Heart left ventricle (tissue), 16 donors: ENCODE results near the gene IDUA. TPM values are rescaled to one million over a fixed set of nuclear protein-coding genes. Genes with fewer than 3 reads are reported as not detected.
A peak's percentile ranks its signal among the peaks of the same experiment; 100 is the strongest.
"Not testable (repeated sequence)": the region's sequence is repeated elsewhere in the genome, so short reads cannot be mapped to it uniquely, and the experiment has no call there.

ENCODE experiments used
- ATAC-seq, 4 donors: fragments of 200-7000 bp; cut with Tn5 transposase; one replicate each; pipeline ENCODE4 v1.9.1; 2020 to 2022; ENCODE audit warnings: moderate library complexity in 4 of 4, mild to moderate bottlenecking in 3 of 4, moderate number of reproducible peaks in 1 of 4
- DNase-seq, 5 donors: peaks; one replicate each; pipeline ENCODE4 v3.0.0-alpha.2; 2020
- H3K27ac ChIP-seq, 12 donors: fragments of 200-600 bp; sonication (generic) in 4 of 12; one replicate each; pipeline versions ENCODE4 v1.5.0 to v1.8.0; 2016 to 2022; ENCODE audit warnings: mild to moderate bottlenecking in 2 of 12
- H3K27me3 ChIP-seq, 9 donors: fragments of 200-600 bp; sonication (generic) in 2 of 9; one replicate each; pipeline versions ENCODE4 v1.5.1 to v1.8.0; 2016 to 2022; ENCODE audit warnings: mild to moderate bottlenecking in 3 of 9
- H3K36me3 ChIP-seq, 9 donors: fragments of 200-600 bp; sonication (generic) in 2 of 9; one replicate each; pipeline versions ENCODE4 v1.5.0 to v1.8.0; 2018 to 2022; ENCODE audit warnings: mild to moderate bottlenecking in 2 of 9
- H3K4me1 ChIP-seq, 12 donors: fragments of 200-600 bp; sonication (generic) in 4 of 12; one replicate each; pipeline versions ENCODE4 v1.5.0 to v1.8.0; 2016 to 2022; ENCODE audit warnings: mild to moderate bottlenecking in 3 of 12
- H3K4me3 ChIP-seq, 12 donors: fragments of 200-600 bp; sonication (generic) in 4 of 12; one replicate each; pipeline versions ENCODE4 v1.5.0 to v1.8.0; 2017 to 2022; ENCODE audit warnings: mild to moderate bottlenecking in 9 of 12, moderate library complexity in 4 of 12
- H3K9me3 ChIP-seq, 12 donors: fragments of 200-600 bp; sonication (generic) in 4 of 12; one replicate each; pipeline versions ENCODE4 v1.5.0 to v1.8.0; 2016 to 2022; ENCODE audit warnings: mild to moderate bottlenecking in 1 of 12
- POLR2A ChIP-seq, 2 donors: fragments of 450-650 bp; IDR thresholded peaks; one replicate each; pipeline ENCODE4 v1.6.1; 2017; ENCODE audit warnings: antibody characterized with exemption in 2 of 2, mild to moderate bottlenecking in 2 of 2, moderate library complexity in 2 of 2
- WGBS, 4 donors: extraction: QIAGEN DNeasy Blood & Tissue Kit in 2 of 4; methylation state at CpG; one replicate each; pipeline versions ENCODE4 v1.1.5 to v1.1.7; 2013 to 2018; 5-methylcytosine and 5-hydroxymethylcytosine counted together
- intact Hi-C, 10 donors: fragments of 100-400 bp; cut with DNase I; formaldehyde crosslinking; loops; one replicate each; pipeline versions ENCODE4 v1.11.1 to v1.14.2; 2022
- polyA plus RNA-seq, 2 donors: library from polyadenylated mRNA; stranded (reverse); fragments of 200-250 nt; gene quantifications; one replicate each; pipeline ENCODE4 v1.2.3, GENCODE V29; 2013
- total RNA-seq, 9 donors: library from RNA; depleted of rRNA in 2 of 9; stranded (reverse); fragments of >200 nt in 2 of 9; fragmentation: NEBNext Ultra II Directional in 3 of 9; extraction: Animal tissue kit (Norgen Biotek cat#: 25700) in 3 of 9; gene quantifications; one replicate each; pipeline versions ENCODE4 v1.1.0 to v1.2.4, GENCODE V29; 2016 to 2023
- TF ChIP-seq, protein P1 (sequence below), 12 donors: fragments of 200-600 bp; sonication (generic) in 4 of 12; IDR thresholded peaks; one replicate each; pipeline versions ENCODE4 v1.5.0 to v1.8.0; 2018 to 2022; ENCODE audit warnings: antibody characterized with exemption in 12 of 12, mild to moderate bottlenecking in 5 of 12
- donor health status: ischemic (EF 13 %, LVEDD 7.1; RV severe dilation, severe dysfunction).
- donor health status: healthy with polysubstance abuse.
- donor health status: DM: no; HTN: yes; CAD: no.
- donor health status: DM: no; HTN: no; CAD: no.
- donor health status: ischemic (EF 25% LVEDD 6.9; RV normal size, moderate dysfunction).
- donor health status: ischemic (EF 25% LVEDD 5.7; RV mildly dilated, moderate dysfunction).
- donor health status: healthy.
- donor health status: DM: yes; HTN: yes; CAD: no.
- donor health status: ischemic (EF 35%, LVEDD 5.7; RV mildly dilated, moderate dysfunction).
- donor health status: nonischemic (EF 11% LVEDD 7.7; RV severe dilation, severe dysfunction).
- donor health status: DM: yes; HTN: yes; CAD: no.
- donor health status: PGD.
- donor health status: ischemic (EF 29% LVEDD 5.4; RV normal size, mild dysfunction).
- donor health status: nonischemic (EF 23%, LVEDD 6.1; RV moderate dilation, normal function).

IDUA gene
- total and polyA plus RNA-seq, 11 donors, result 3.2 to 17.4 (median 6.8) TPM

DNA sequence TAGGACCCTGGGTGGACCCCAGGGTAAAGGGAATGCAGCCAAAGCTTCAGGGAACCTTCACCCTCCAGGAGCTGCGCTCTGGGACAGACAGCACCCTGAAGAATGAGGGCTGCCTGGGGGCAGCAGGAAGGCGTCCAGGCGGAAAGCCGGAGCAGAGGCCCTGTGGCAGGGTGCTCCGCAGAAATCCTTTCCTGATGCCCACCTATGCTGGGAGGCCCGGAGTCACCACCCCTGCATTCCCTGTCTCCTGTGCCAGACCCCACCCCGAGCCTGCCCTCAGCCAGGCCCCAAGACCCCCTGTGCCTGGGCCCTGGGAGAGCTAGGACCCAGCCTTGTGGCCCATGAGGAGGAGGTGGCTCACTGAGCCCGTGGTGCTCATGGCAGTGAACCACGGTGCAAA, 12.2 kb upstream of the IDUA start:
- H3K27me3 ChIP-seq, result no peaks in the 10 kb centered on the region
- DNase-seq, result peak in 1 of 5 donors; percentile 16
- intact Hi-C loops, result loop anchor here in 1 of 10 donors (5.0 kb wide), 1 partner anchor 42 kb away; the partner anchor contains the start of genes GAK and TMEM175

DNA sequence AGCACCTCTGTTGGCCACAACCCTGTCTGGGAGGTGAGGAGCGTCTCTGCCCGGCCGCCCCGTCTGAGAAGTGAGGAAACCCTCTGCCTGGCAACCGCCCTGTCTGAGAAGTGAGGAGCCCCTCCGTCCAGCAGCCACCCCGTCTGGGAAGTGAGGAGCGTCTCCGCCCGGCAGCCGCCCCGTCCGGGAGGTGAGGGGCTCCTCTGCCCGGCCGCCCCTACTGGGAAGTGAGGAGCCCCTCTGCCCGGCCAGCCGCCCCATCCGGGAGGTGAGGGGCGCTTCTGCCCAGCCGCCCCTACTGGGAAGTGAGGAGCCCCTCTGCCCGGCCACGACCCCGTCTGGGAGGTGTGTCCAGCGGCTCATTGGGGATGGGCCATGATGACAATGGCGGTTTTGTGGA, 10.8 kb upstream of the IDUA start:
- intact Hi-C loops, H3K27ac ChIP-seq, H3K4me3 ChIP-seq, H3K9me3 ChIP-seq, ATAC-seq, H3K27me3 ChIP-seq, H3K36me3 ChIP-seq, DNase-seq: not testable (repeated sequence)
- WGBS, 4 donors, result 95 to 99% (median 95%) methylated on average over 11 to 24 of the region's 25 CpGs
- H3K4me1 ChIP-seq, result peaks cover 8 to 40% (median 18%) of the 10 kb centered on the region in 12 donors

More for the DNA sequence above, 12.2 kb upstream of the IDUA start:
- H3K27ac ChIP-seq, result no peak overlapping the region
- no peak for ATAC-seq
- H3K4me1 ChIP-seq, result peaks cover 8 to 42% (median 19%) of the 10 kb centered on the region in 12 donors
- H3K9me3 ChIP-seq, result no peaks in the 10 kb centered on the region
- 85 to 95% (median 90%) methylated on average over 2 to 9 of the region's 9 CpGs for WGBS, 4 donors
- H3K4me3 ChIP-seq, result no peak overlapping the region
- no peaks in the 10 kb centered on the region for H3K36me3 ChIP-seq
- TF ChIP-seq, protein P1, sequence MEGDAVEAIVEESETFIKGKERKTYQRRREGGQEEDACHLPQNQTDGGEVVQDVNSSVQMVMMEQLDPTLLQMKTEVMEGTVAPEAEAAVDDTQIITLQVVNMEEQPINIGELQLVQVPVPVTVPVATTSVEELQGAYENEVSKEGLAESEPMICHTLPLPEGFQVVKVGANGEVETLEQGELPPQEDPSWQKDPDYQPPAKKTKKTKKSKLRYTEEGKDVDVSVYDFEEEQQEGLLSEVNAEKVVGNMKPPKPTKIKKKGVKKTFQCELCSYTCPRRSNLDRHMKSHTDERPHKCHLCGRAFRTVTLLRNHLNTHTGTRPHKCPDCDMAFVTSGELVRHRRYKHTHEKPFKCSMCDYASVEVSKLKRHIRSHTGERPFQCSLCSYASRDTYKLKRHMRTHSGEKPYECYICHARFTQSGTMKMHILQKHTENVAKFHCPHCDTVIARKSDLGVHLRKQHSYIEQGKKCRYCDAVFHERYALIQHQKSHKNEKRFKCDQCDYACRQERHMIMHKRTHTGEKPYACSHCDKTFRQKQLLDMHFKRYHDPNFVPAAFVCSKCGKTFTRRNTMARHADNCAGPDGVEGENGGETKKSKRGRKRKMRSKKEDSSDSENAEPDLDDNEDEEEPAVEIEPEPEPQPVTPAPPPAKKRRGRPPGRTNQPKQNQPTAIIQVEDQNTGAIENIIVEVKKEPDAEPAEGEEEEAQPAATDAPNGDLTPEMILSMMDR (IDR thresholded peaks at IDR 0.05), result no peak
- no peak for TF ChIP-seq POLR2A (IDR thresholded peaks at IDR 0.05)

DNA sequence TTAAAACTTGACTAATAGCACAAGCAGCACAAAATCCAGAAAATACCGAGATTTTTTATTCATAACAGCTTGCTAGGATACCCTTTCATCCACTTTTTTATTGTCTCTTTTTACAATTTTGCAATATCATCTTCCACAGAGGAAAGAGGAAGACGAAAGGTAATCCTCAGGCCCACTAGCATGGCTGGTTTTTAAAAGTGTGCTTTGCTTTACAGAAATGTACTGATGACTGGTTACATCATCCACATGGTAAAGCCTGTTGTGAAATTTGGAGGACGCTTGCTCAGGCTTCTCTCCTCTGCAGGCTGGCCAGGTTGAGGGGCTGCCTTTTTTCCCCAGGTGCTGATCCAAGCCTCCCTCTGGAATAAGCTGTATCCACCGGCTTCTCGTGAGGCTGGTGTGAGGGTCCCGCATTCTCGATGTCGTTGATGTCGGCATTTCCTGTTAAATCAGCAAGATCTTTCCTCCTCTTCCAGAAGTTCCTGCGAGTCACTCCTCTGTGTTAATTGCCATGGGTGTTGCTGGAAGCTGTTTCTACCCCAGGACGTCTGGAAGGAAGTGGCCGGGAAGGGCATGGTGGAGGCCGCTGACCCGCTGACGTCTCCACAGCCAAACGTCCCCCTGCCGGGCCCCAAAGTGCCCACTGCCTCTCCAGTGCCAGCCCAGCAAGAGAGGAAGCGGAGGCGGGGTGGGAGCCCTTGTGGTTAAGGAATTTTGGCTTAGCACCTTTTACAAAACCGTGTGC, 7.7 kb upstream of the IDUA start:
- Histone ChIP-seq H3K4me1 (peaks cover 0 to 17% (median 0%) of the 10 kb centered on the region in 12 donors), H3K9me3 (no peaks in the 10 kb centered on the region), H3K36me3 (no peaks in the 10 kb centered on the region), H3K27ac (peak overlapping the region in 1 of 12 donors; percentile 46), H3K27me3 (no peaks in the 10 kb centered on the region), H3K4me3 (peak overlapping the region in 1 of 12 donors; percentile 2)
- intact Hi-C loops, result no loop called here
- TF ChIP-seq, protein P1 (IDR thresholded peaks at IDR 0.05), result no peak
- no peak for TF ChIP-seq POLR2A (IDR thresholded peaks at IDR 0.05)
- DNase-seq (no peak), ATAC-seq (no peak)
- 45 to 52% (median 49%) methylated on average over 19 to 20 of the region's 20 CpGs for WGBS, 4 donors

DNA sequence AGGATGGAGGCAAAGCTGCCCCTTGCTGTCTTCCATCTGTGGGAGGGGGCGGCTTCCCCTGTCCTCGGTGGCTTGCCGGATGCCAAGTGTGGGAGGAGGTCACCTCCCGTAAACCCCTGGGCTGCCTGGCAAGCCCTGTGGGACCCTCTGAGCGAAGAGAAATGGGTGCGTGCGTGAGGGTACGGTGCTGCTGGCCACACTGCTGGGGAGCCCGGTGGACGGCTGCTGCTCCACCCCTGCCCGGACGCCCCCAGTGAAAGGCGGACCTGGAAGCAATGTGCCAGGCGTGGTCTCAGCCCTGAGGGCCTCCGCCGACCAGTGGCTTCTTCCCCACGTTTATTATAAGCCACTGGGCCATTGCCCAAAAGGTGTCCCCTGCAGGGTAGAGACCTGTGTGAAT, 4.6 kb upstream of the IDUA start:
- no peak overlapping the region for H3K27ac ChIP-seq
- no peak for DNase-seq
- H3K4me1 ChIP-seq, result peaks cover 0 to 37% (median 12%) of the 10 kb centered on the region in 12 donors
- no peak for TF ChIP-seq POLR2A (IDR thresholded peaks at IDR 0.05)
- TF ChIP-seq, protein P1 (IDR thresholded peaks at IDR 0.05), result no peak
- H3K36me3 ChIP-seq, result no peaks in the 10 kb centered on the region
- H3K9me3 ChIP-seq, result no peaks in the 10 kb centered on the region
- H3K27me3 ChIP-seq, result no peaks in the 10 kb centered on the region
- ATAC-seq, result no peak
- no peak overlapping the region for H3K4me3 ChIP-seq
- WGBS, 4 donors, result 88 to 94% (median 92%) methylated on average over 17 of the region's 17 CpGs
- intact Hi-C loops, result loop anchor here in 3 of 10 donors (10.0 kb wide), 2 partner anchors 197 to 237 kb away; no protein-coding TSS in a partner anchor
